Uterus (tissue), 4 donors: ENCODE data around the gene PHF14. TPM values are rescaled to one million over a fixed set of nuclear protein-coding genes. Genes with fewer than 3 reads are reported as not detected.

Experiments used
- DNase-seq, 2 donors: peaks; one replicate each; pipeline ENCODE4 v3.0.0-alpha.2; 2019 to 2020
- H3K27ac ChIP-seq, 2 donors: fragments of 200-600 bp; sonication (generic); 1 replicate in 1 of 2; 2 replicates in 1 of 2; pipeline ENCODE4 v1.5.1; 2016 to 2018
- H3K27me3 ChIP-seq, 2 donors: fragments of 200-600 bp; sonication (generic); one replicate each; pipeline ENCODE4 v1.5.1; 2018 to 2019; ENCODE audit warnings: control low read depth in 1 of 2
- H3K36me3 ChIP-seq, 2 donors: fragments of 200-600 bp; sonication (generic); one replicate each; pipeline ENCODE4 v1.5.1; 2019; ENCODE audit warnings: control low read depth in 1 of 2
- H3K4me1 ChIP-seq, 2 donors: fragments of 200-600 bp; sonication (generic); one replicate each; pipeline ENCODE4 v1.5.1; 2018 to 2019; ENCODE audit warnings: control low read depth in 1 of 2
- H3K4me3 ChIP-seq, 2 donors: fragments of 200-600 bp; sonication (generic); 1 replicate in 1 of 2; 2 replicates in 1 of 2; pipeline ENCODE4 v1.5.1; 2018 to 2019; ENCODE audit warnings: mild to moderate bottlenecking in 1 of 2
- H3K9me3 ChIP-seq, 2 donors: fragments of 200-600 bp; sonication (generic); one replicate each; pipeline ENCODE4 v1.5.1; 2019; ENCODE audit warnings: control low read depth in 1 of 2
- POLR2A ChIP-seq, 2 donors: fragments of 450-650 bp; IDR thresholded peaks; one replicate each; pipeline ENCODE4 v1.6.1; 2016; ENCODE audit warnings: antibody characterized with exemption in 2 of 2, mild to moderate bottlenecking in 1 of 2, moderate library complexity in 1 of 2
- intact Hi-C: fragments of 100-400 bp; cut with DNase I; formaldehyde crosslinking; loops from one replicate; pipeline ENCODE4 v1.15.1; 2023; ENCODE audit warnings: low total_unique reads
- total RNA-seq, 4 donors: library from RNA; depleted of rRNA in 3 of 4; stranded (reverse); fragments of >200 nt in 3 of 4; gene quantifications; one replicate each; pipeline versions ENCODE4 v1.1.0 to v1.2.4, GENCODE V29; 2014 to 2023
- TF ChIP-seq, protein P1 (sequence below), 4 experiments: fragments of 200-600 bp in 2 of 4; fragments of 450-650 bp in 2 of 4; sonication (generic) in 2 of 4; IDR thresholded peaks; one replicate each; pipeline ENCODE4 v1.5.1; 2016 to 2019; ENCODE audit warnings: antibody characterized with exemption in 4 of 4, mild to moderate bottlenecking in 2 of 4, moderate library complexity in 1 of 4
- donor health status: DM: yes; HTN: yes; CAD: no.

Gene PHF14
- total RNA-seq, 4 donors from 2014 or later: 34.1 to 161 (median 52.5) TPM

DNA sequence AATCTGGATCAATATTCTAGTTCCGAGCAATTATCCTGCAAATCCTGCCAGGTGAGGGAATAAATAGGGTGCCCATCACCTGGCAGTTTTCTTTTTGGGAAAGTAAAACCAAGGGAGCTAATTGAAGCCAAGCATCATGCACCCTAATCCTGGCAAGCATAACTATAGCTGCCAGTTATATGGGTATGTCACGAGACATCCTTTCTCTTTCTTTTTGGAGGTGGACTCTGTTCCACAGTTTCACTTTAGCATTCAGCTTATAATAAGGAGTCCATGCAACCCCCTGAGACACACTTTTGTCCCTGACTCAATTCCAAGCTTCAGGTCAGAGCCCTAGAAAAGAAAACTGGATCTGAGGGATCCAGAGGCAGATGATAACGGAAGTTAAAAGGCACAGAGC is 222.5 kb downstream of the PHF14 start:
- DNase-seq: no peak
- no peaks in the 10 kb centered on the region for H3K9me3 ChIP-seq
- no peaks in the 10 kb centered on the region for H3K4me1 ChIP-seq
- no peaks in the 10 kb centered on the region for H3K36me3 ChIP-seq
- no peak overlapping the region for H3K27ac ChIP-seq
- intact Hi-C loops: no loop called here
- no peak overlapping the region for H3K4me3 ChIP-seq
- H3K27me3 ChIP-seq: no peaks in the 10 kb centered on the region
- TF ChIP-seq, protein P1, sequence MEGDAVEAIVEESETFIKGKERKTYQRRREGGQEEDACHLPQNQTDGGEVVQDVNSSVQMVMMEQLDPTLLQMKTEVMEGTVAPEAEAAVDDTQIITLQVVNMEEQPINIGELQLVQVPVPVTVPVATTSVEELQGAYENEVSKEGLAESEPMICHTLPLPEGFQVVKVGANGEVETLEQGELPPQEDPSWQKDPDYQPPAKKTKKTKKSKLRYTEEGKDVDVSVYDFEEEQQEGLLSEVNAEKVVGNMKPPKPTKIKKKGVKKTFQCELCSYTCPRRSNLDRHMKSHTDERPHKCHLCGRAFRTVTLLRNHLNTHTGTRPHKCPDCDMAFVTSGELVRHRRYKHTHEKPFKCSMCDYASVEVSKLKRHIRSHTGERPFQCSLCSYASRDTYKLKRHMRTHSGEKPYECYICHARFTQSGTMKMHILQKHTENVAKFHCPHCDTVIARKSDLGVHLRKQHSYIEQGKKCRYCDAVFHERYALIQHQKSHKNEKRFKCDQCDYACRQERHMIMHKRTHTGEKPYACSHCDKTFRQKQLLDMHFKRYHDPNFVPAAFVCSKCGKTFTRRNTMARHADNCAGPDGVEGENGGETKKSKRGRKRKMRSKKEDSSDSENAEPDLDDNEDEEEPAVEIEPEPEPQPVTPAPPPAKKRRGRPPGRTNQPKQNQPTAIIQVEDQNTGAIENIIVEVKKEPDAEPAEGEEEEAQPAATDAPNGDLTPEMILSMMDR (IDR thresholded peaks at IDR 0.05): no peak
- TF ChIP-seq POLR2A (IDR thresholded peaks at IDR 0.05): no peak

- no peak for TF ChIP-seq POLR2A (IDR thresholded peaks at IDR 0.05)
- TF ChIP-seq, protein P1 (IDR thresholded peaks at IDR 0.05): no peak
- no peaks in the 10 kb centered on the region for H3K4me1 ChIP-seq
- H3K9me3 ChIP-seq: no peaks in the 10 kb centered on the region
- H3K4me3 ChIP-seq: no peak overlapping the region
- no peak overlapping the region for H3K27ac ChIP-seq
- H3K27me3 ChIP-seq: no peaks in the 10 kb centered on the region
- H3K36me3 ChIP-seq: no peaks in the 10 kb centered on the region
- DNase-seq: no peak
- intact Hi-C loops: no loop called here
Measured at GRCh38 chr7:11203224-11203623, 229.6 kb downstream of the PHF14 start.

GRCh38 chr7:11203683-11204082 is 230.0 kb downstream of the PHF14 start:
- no peak overlapping the region for H3K27ac ChIP-seq
- no peak overlapping the region for H3K4me3 ChIP-seq
- TF ChIP-seq, protein P1 (IDR thresholded peaks at IDR 0.05): no peak
- TF ChIP-seq POLR2A (IDR thresholded peaks at IDR 0.05): no peak
- no peaks in the 10 kb centered on the region for H3K4me1 ChIP-seq
- no peaks in the 10 kb centered on the region for H3K36me3 ChIP-seq
- no peaks in the 10 kb centered on the region for H3K27me3 ChIP-seq
- DNase-seq: no peak
- no peaks in the 10 kb centered on the region for H3K9me3 ChIP-seq
- intact Hi-C loops: no loop called here

DNA sequence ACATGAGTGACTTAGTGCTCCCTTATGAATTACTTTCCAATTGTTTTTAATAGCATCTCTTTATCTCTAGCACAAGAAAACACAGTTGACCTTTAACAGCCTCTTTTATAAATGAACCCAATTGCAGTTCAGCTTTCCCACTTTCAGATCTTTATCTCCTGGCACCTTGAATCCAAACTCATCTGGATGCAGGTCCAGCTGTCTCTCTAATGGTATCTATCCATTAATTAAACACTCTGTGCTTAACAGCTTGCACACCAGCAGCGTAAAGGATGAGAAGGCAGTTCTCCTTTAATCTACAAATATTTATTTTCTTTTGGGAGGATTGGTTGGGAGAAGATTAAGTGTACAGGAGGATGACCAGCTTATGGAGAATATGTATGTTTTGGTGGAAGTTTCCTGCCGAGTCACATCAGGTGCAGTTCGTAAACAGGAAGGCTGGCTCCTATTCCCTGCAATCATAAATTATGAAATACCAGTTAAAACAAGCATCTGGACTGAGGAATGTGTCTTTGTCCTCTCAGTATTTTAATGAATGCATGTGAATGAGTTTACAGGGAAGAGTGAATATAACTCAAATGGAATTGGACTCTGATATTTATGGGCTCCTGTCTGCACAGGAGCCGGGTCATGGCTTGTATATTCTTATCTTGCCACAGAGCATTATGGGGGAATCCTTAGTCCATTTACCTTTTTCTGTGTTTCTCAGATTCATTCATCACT is 232.7 kb downstream of the PHF14 start:
- H3K4me3 ChIP-seq: no peak overlapping the region
- H3K9me3 ChIP-seq: no peaks in the 10 kb centered on the region
- DNase-seq: no peak
- intact Hi-C loops: no loop called here
- no peaks in the 10 kb centered on the region for H3K27me3 ChIP-seq
- no peak overlapping the region for H3K27ac ChIP-seq
- no peaks in the 10 kb centered on the region for H3K4me1 ChIP-seq
- TF ChIP-seq, protein P1 (IDR thresholded peaks at IDR 0.05): no peak
- no peak for TF ChIP-seq POLR2A (IDR thresholded peaks at IDR 0.05)
- H3K36me3 ChIP-seq: no peaks in the 10 kb centered on the region

GRCh38 chr7:11207565-11207964 is 233.9 kb downstream of the PHF14 start:
- no peak overlapping the region for H3K4me3 ChIP-seq
- H3K36me3 ChIP-seq: no peaks in the 10 kb centered on the region
- H3K9me3 ChIP-seq: no peaks in the 10 kb centered on the region
- no peaks in the 10 kb centered on the region for H3K4me1 ChIP-seq
- H3K27ac ChIP-seq: no peak overlapping the region
- intact Hi-C loops: no loop called here
- no peaks in the 10 kb centered on the region for H3K27me3 ChIP-seq
- TF ChIP-seq POLR2A (IDR thresholded peaks at IDR 0.05): no peak
- TF ChIP-seq, protein P1 (IDR thresholded peaks at IDR 0.05): no peak
- DNase-seq: no peak
